Sigmoid colon (tissue), 4 donors: ENCODE data around the gene THSD7A.

Experiments
- CTCF ChIP-seq, 4 experiments: fragments of 450-650 bp in 3 of 4; fragments of 200-600 bp in 1 of 4; IDR thresholded peaks; one replicate each; pipeline ENCODE4 v1.5.1; 2016 to 2019; ENCODE audit warnings: antibody characterized with exemption in 4 of 4, mild to moderate bottlenecking in 3 of 4, moderate library complexity in 2 of 4
- POLR2AphosphoS5 ChIP-seq, 4 donors: sonication (generic); formaldehyde crosslinking; IDR thresholded peaks; one replicate each; pipeline ENCODE4 v1.6.1; 2017; ENCODE audit warnings: antibody characterized with exemption in 4 of 4

- TF ChIP-seq CTCF (IDR thresholded peaks at IDR 0.05) (no peak), POLR2AphosphoS5 (IDR thresholded peaks at IDR 0.05) (no peak)
Measured at GRCh38 chr7:11650500-11650899, 181.5 kb downstream of the THSD7A start.
